GM18867 (cell line): Measurements from ENCODE around the gene COX7A1.
"Not testable (repeated sequence)": the region's sequence is repeated elsewhere in the genome, so short reads cannot be mapped to it uniquely, and the experiment has no call there.

ENCODE experiments used
- ATAC-seq: cut with Tn5 transposase; IDR thresholded peaks from one replicate; pipeline ENCODE4 v1.9.1; 2021; ENCODE audit warnings: mild to moderate bottlenecking, moderate library complexity; ENCODE audit not compliant: unreplicated experiment

Gene COX7A1

DNA sequence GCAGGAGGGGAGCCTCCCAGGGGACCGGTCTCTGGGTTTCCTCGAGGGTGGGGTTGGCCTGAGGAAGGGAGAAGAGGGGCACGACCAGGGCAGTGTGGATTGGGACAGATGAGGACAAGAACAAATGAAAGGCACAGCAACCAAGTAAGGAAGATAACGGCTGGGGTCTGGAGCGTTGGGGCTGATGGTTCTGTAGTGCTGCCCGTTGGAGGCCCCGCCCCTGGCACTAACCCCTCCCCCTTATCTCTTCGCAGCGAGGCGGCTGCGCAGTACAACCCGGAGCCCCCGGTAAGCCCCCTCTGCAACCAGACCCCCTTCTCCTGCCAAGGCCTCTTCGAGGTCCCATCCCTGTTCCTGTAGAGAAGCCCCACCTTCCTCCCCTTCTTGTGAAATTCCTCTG lies 10.2 kb downstream of the COX7A1 start:
- ATAC-seq, result no peak

DNA sequence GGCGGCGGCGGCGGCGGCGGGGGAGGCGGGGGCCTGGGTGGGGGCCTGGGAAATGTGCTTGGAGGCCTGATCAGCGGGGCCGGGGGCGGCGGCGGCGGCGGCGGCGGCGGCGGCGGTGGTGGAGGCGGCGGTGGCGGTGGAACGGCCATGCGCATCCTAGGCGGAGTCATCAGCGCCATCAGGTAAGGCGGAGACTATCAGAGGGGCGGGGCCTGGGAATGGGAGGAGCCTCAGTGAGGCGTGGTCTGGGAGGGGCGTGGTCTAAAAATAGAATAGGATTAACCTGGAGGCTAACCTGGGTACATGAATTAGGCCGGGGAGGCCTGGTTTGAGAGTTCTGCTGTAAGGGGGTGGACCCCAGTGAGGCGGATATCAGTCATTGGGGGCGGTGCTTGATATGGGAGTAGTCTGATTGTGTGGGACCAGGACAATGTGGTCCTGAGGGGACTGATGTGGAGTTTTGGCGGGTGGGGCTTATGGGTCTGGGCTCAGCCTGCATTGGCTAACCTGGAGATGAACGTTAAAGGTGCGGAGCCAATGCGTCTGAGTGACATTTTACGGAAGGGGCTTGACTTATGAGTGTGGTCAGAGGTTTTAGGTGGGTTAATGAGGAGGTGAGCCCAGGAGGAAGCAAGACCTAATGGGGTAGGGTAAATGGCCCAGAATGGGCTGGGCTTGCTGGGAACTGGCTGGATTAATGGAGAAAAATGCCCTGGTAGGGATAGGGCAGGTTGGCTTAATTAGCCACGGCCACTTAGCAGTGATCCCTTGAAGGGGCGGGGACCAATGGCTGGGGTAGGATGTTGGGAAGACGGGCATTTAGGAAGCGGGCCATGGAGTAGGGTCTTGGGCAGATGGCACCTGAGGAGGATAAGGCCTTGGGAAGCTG lies 11.0 kb downstream of the COX7A1 start:
- ATAC-seq, result peak; percentile 54

DNA sequence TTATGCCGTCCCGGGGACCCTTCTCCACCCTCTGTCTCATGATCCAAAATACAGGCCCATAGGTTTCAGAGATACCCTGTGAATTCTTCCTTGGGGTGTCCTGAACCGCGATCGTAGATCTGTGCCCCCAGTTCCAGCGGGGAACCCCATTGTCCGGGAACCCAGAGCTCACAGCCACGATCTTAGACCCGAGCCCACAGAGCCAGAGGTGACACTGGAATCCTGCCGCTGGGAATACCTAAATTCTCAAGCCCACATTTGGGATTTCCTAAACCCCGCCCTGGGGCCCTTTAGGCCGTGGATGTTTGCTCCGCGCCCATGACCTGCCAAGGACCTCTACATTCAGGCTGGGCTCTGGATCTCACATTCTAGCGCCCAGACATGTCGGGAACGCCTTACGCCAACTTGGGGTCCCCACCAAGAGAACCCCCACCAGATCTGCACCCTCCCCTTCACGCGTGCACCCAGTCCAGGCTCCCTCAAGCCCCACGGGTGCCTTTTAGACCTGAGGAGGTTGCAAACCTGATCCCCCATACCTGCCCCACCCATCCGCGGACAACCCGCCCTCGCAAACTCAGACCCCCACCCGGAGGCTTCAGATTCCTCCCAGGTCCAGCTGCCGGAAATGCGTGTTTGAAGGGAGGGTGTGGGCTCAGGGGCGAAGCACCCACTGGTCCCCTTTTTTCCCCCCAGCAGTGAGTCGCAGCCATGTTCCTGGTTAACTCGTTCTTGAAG lies 11.8 kb downstream of the COX7A1 start:
- no peak for ATAC-seq

DNA sequence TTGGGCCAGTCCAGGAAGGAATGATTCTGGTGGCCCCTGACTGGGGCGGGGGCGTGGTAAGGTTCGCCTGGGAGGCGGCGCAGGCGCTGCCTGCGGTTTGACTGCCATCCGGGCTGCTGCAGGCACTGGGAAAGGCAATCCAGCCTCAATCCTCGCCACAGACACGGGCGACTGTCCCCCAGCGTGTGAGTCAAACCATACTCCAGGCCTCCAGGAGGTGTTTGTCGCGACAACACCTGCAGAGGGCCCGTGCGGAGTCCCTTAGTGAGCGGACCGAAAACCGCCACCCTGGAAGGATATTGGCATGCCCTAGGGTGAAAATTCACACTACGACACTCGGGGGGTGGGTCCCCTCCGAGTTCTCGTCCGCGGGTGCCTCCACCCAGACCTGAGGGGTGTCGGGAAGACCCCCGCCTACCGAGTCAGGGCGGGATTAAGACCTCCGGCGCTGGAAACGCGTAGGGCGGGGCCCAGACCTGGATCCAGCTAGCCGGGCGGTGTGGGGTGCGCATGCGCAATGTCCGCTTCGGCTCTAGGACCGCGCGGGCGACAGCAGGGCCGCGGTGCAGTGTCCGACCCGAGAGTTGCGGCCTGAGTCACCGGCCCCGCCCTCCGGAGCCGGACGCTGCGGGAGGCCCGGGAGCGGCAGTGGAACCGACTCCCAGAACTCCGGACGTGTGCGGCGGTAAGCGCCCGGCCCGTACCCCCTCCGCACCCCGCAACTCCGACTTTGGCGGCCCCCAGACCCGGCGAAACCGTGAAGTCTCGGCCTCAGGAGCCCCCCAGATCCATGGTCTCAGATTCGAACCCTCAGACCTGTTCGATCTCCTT lies 12.6 kb downstream of the COX7A1 start, which contains the start of gene CAPNS1:
Gene CAPNS1, plus strand, starts transcription at position 594 of the 831 bp plus-strand sequence. CDS start 946 bp downstream, outside the sequence.
- peak; percentile 81 for ATAC-seq

DNA sequence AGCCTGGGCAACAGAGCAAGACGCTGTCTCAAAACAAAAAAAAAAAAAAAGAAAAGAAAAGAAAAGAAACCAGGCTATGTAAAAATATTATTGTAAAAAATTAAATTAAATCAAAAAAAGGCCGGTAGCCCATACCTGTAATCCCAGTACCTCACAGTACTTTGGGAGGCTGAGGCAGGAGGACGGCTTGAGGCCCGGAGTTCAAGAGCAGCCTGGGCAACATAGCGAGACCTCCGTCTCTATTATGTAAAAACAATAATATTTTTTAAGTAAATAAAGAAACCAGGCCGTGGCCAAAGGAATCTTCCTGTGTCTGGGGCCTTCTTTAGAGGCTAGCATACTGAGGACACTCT lies 13.2 kb downstream of the COX7A1 start:
- no peak for ATAC-seq

DNA sequence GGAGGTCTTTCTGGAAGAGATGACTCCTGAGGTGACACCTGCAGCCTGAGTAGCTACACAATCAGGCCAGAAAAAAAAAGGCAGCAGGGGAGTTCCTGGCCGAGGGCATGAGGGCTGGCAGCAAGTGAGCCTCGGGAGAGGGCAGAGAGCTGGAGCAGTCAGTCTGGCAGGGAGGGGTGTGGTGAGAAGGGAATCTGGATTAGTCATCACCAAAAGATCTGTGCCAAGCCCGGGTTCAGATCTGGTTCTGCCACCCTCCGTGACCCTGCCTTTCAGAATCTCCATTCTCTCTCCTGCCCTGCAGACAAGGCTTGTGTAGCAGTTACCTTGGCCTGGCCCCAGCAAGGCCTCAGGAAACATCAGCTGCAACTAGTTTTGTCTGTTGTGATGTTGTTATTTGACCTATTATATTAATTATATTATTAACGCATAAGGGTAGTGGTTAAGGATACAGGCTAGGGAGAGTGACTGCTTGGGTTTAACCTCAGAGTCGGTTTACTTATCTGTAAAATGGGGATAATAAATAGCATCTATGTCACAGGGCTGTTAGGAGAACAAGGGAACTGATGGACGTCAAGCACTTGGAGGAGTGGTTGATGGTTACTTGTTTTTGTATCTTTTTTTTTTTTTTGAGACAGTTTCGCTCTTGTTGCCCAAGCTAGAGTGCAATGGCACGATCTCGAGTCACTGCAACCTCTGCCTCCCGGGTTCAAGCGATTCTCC lies 15.1 kb downstream of the COX7A1 start:
- no peak for ATAC-seq

DNA sequence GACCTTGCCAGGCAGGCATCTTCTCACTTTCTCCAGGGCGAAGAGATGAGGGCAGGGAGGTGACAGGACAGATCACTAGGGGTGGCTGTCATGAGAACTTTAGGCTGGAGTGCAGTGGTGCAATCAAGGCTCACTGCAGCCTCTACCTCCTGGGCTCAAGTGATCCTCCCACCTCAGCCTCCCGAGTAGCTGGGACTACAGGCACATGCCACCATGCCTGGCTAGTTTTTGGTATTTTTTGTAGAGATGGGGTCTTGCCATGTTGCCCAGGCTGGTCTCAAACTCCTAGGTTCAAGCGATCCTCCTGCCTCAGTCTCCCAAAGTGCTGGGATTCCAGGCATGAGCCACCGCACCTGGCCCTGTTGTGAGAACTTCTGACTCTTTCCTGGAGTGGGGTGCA lies 17.4 kb downstream of the COX7A1 start:
- ATAC-seq, result not testable (repeated sequence)

DNA sequence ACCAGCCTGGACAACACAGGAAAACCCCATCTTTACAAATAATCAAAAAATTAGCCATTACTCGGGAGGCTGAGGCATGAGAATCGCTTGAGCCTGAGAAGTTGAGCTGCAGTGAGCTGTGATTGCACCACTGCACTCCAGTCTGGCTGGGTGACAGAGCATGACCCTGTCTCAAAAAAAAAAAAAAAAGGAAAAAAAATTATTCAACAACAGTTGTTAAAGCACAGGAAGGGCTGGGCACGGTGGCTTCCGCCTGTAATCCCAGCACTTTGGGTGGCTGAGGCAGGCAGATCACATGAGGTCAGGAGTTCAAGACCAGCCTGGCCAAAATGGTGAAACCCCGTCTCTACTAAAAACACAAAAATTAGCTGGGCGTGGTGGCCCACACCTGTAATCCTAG lies 21.0 kb downstream of the COX7A1 start:
- ATAC-seq, result not testable (repeated sequence)

DNA sequence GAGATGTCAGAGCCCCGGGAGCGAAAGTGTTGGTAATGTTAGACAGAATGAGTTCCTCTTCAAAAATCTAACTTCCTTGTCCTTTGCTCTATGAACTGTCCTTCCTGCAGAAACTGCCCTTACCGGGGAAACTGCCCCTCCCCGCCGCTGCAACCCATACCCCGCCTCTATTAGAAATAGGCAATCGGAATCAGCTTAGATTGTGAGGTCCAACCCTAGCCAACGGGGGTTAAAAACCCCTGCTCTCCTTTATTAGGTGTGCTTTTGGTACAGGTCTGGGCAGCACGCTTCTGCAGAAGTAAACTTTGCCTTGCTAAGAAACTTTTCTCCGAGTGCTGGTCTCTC lies 23.9 kb downstream of the COX7A1 start:
- peak; percentile 5 for ATAC-seq

DNA sequence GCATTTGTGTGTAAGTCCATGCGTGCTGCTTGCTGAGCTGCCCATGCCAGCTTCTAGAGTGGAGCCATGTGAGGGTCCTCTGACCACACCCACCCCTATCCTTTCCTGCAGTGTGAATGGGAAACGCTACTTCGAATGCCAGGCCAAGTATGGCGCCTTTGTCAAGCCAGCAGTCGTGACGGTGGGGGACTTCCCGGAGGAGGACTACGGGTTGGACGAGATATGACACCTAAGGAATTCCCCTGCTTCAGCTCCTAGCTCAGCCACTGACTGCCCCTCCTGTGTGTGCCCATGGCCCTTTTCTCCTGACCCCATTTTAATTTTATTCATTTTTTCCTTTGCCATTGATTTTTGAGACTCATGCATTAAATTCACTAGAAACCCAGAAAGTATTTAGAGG lies 26.7 kb downstream of the COX7A1 start:
- ATAC-seq, result no peak

DNA sequence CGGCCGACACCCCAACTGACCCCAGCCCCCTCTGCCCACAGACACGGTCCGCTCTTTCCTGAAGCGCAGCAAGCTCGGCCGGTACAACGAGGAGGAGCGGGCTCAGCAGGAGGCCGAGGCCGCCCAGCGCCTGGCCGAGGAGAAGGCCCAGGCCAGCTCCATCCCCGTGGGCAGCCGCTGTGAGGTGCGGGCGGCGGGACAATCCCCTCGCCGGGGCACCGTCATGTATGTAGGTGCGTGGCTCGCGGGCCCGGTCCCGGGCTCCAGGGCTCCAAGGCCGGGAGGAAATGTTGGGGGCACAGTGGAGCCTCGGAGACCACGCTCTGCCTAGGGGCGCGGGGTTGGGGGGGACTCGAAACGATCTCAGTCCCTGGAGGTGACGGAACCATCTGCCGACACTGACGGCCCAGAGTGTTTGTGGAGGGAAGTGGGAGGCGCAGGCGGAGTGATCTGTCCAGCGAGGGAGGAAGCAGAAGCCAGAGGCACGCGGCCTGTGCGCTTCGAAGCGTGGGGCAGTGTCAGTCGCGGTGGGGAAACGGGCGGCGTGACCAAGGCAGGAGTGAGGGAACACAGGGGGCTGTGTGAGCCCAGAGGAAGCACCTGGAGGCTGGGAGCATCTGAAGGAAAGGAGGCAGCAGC lies 30.6 kb downstream of the COX7A1 start:
- ATAC-seq, result no peak

DNA sequence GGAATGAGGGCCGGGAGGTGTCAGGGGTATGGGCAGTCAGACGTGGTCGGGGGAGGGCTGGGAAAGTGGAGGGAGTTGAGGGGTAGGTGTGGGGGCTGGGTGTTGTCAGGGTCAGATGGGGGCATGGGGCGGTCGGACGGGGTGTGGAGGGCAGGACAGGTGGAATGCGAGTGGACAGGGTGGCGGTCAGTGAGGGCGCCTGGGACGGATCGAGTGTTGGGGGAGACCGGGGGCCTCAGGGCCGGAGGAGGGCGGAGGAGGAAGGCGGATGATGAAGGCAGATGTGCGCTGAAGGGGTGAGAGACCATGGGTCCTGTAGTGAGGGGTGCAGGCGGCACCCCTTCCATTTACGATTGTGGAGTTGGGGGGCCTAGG lies 31.3 kb downstream of the COX7A1 start:
- no peak for ATAC-seq

DNA sequence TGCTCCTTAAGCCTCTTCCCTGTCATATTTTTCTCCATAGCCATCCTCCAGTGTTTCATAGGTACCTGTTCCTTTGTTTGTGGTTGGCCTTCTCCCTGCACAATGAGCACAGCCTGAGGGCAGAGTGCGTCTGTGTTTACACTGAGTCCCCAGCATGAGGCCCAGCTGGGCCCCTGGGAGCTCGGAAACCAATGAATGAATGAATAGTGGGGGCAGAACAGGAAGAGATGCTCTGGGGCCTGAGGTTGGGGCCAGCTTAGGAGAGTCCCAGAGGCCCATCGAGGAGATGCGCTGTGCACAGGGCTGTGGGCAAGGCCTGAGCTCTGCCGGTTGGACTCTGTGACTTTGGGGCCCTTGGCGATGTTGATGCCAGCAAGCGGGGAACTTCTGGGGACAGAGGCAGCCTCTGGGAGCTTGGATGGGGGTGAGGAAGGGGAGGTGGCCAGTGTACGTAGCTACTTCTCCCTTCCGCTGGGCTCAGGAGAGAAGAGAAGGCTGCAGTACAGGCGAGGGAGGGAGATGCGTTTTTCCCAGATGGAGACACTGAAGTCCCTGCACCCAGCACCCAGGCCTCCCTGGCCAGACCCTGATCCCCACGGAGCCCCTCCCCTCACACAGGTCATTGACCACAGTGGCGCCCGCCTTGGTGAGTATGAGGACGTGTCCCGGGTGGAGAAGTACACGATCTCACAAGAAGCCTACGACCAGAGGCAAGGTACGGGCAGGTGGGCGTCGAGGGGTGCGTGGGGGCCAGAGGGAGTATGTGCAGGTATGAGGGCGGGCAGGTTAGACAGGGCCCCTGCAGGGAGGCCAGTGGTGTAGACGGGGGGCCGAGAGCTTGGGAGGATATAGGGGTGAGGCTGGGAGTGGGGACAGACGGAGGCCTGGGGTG lies 31.9 kb downstream of the COX7A1 start:
- ATAC-seq, result no peak

DNA sequence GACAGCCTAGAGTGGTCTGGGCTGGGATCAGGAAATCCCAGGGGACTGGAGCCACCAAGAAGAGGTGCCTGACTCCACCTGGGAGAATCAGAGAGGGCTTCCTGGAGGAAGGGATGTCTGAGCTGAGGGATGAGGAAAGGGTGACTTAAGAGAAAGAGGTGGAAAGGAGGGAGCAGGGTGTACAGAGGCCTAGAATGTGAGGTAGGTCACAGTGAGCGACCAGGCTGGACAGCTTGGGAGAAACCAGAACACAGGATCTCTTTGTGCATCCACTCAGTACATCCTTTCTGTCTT lies 36.0 kb downstream of the COX7A1 start:
- no peak for ATAC-seq

DNA sequence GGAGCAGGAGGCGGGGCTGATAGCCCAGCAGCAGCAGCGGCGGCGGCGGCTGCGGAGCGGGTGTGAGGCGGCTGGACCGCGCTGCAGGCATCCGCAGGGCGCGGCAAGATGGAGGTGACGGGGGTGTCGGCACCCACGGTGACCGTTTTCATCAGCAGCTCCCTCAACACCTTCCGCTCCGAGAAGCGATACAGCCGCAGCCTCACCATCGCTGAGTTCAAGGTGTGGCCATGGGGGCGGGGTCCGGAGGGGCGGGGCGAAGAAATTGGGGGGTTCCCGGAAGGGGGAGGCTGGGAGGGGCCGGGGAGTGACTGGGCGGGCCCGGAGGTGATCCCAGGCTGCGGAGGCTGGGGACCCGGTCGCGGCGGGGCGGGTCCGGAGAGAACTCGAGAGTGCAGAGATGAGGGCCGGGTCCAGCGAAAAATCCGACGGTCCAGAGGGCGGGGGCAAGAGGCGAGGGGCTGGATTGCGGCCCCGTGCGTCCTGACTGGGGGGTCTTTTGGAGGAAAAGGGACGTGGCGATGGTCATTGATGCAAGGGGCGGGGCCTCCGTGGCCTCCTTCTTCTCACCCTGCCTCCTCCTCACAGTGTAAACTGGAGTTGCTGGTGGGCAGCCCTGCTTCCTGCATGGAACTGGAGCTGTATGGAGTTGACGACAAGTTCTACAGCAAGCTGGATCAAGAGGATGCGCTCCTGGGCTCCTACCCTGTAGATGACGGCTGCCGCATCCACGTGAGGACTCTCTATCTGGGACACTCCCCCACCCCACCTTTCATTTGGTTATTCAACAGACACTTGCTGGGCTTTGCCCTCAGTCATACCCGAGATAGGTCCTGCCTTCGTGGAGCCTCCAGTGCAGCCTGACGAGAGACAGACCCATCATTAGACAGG lies 36.5 kb downstream of the COX7A1 start, which contains the start of gene TBCB:
Gene TBCB, plus strand, starts transcription at position 16 of the 891 bp plus-strand sequence. Its CDS starts 93 bp downstream, at position 109.
- peak; percentile 33 for ATAC-seq

DNA sequence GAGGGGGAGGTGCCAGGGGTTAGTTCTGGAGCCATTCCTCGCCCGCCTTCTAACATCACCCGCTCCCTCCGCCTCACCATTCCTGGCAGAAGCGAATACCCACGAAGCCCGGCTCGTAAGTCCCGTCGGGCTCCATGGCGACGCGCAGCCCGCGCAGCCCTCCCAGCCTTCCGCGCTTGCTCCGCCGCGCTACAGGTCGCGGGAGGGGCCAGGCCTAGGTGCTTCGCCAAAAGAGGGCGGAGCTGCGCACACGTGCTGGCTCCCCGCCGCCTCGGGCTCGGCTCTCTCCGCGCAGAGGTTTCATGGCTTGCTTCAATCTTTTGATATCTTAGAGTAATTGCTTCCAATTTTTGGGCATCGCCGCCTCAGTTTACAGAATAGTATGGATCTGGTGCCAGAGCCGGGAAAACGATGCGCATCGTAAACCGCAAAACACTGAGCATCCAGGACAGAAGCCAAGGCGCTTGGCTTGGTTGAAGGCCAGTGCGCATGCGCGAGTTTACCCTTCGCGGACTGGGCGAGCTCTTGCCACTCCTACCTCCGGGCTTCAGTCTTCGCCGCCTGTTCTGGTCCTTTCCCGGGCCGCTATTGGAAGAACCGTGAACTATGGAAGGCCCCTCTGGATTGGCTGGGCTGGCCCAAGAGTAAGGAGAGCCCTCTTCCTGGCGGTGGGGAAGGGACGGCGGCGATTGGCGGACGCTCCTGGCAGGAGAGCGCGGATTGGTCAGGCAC lies 37.4 kb downstream of the COX7A1 start, which contains the start of gene POLR2I:
Gene POLR2I, minus strand, starts transcription at position 155 of the 732 bp plus-strand sequence. Its CDS starts 19 bp downstream, at position 136.
- peak; percentile 78 for ATAC-seq

DNA sequence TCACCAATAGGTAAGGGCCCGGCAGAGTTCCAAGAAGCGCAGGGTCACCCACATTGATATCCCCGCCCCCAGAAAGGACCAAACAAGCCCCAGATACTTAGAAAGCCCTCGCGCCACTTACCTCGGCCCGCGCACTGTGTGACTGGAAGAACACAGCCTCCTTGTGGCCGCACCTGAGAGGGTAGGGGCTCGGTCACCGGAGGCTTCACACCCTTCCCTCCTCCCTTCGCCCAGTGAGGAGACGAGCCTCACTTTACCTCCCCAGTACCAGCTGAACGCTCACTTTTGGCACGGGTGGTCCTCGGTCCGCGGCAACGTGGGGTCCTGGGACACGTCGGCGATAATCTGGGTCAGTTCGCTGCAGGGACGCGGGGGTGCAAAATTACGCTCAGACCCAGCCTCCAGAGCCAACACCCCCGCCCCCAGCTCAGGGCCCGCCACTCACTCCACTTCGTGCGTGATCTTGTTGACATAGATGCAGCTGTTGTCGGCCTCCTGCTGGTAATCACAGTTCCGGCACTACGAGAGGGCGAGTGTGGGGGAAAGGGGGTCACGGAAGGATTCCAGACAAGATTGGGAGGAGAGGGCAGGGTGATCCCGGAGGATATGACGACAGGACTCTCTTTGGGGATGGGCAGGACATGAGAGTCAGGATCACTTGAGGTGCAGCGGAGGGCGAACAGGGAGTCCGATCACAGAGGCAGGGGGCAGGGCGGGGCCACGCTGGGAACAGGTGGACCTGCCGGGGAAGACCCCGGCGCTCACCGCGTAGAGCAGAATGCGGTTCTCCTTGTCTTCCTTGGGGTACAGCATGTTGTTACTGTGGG lies 38.1 kb downstream of the COX7A1 start:
- ATAC-seq, result no peak
